ENCODE data around the gene CABLES2.

CABLES2 gene

DNA sequence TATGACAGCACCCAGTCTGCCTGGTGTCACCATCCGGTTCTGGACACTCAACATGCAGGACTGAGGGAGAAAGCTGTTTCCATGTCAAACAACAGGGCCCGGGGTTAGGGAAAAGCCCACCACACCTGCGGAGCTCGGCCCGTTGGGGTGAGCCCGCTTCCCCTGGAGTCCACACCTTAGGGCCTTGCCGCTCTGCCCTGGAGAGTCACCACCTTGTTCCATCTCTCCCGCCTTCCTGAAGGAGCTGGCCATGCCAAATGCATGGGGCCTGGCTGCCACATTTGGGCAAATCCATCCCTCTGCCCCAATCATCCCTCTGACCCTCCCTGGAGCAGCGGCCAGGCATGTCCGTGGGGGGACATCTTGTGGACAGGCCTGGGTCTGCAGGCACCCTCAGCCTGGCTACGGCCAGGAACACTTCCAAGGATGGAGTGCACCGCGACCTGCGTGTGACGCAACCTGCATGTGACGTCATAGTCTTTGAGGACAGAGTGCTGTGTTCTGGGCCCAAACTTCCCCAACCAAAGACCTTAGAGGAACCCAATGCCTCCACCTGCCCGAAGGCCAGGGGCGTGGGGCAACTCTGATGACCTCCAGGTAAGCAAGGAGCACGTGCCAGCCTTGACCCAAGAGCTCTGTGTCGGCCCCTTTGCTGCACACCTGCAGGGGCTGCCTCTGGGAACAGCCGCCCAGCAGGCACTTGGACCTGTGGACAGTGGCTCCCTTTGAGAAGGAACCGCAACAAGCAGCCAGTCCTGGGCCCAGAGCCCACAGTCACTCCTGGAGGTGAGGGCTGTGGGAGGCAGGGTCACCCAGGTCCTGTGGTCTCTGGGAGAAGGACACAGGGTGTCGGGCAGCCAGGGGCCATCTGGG, 1.7 kb downstream of the CABLES2 start:
- DNase-seq (ENCODE audit: extremely low read depth in 1 of 2, low read depth in 1 of 2), result no peak

DNA sequence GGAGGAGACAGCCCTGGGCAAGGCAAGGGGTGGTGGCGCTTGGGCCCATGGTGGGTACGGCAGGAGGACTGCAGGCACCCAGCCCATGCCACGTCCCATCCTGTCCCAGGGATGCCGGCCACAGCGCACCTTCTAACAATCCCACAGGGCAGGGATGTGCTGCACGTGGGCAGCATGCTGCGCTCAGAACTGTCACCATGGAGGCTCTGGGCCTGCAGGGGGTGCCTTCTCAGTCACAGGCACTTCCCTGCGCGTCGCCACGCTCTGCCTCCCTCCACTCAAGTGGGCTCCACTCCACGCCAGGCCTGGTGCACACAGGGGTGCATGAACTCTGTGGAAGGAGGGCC, 2.4 kb downstream of the CABLES2 start:
- DNase-seq (ENCODE audit: extremely low read depth in 1 of 2, low read depth in 1 of 2), result no peak

DNA sequence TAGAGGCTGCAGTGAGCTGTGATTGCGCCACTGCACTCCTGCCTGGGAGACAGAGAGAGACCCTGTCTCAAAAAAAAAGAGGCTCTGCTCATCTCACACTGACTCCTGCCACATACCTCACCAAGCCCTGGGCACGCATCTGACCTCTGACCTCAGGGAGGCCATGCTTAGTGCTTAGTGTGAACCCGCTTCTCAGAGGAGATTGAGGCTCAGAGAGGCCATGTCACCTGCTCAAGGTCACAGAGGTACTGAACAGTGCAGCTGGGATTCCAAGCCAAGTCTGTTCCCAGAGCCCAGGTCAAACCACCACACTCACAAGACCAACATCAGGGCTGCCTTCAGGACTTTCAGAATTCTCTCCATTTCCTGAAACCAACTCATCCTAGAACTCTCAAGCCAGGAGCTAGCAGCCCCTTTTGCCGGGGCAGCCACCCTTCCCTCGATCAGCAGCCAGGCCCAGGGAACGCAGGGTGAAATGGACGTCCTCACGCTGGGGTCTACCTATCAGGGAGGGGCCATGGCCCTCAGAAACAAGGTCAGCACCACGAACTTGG, 2.9 kb downstream of the CABLES2 start:
- no peak for DNase-seq (ENCODE audit: extremely low read depth in 1 of 2, low read depth in 1 of 2)

DNA sequence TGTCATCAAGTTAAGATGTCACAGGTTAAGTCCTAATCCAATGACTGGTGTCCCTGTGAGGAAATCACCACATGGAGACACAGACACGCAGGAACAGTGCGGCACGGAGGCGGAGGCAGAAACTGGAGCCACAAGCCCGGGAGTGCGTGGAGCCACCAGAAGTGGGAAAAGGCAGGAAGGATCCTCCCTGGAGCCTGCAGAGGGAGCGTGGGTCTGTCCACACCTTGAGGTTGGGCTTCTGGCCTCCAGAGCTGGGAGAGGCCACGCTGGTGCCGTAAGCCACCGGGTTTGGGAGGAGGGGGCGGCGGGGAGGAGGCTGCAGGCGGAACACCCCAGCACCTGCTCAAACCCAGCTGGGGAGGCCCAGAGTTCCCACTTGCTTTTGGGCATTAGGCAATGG, 3.8 kb downstream of the CABLES2 start:
- no peak for DNase-seq (ENCODE audit: extremely low read depth in 1 of 2, low read depth in 1 of 2)

DNA sequence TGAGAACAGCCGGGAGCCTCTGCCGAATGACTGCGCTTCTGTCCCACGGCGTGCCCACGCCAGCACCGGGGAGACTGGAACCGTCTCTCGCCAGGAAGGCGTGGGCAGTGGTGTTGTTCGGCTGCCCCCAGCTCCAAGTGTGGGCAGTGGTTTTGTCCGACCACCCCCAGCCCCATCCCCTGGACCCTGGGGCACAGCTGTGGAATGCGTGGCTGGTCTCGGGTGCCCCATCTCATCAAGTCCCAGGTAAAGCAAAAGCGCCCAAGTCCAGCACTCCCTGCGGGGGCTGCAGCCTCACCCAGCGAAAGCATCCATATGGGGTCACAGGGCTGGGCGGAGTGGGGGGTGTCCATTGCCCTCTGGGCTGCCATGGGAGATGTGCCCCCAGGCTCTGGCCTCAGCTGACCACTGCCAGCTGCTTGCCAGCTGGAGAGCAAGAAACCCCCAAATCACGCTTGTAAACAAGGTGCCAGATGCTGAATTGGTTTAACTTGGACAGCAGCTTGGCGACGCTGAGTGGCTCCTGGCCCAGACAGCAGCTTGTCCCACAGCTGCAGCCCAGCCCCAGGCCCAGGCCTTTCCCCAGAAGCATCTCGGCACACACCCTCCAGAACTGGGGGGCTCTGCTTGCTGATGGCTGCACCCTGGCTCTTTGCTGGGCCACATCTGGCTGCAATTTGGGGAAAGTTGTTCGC, 4.5 kb downstream of the CABLES2 start:
- no peak for DNase-seq (ENCODE audit: extremely low read depth in 1 of 2, low read depth in 1 of 2)

DNA sequence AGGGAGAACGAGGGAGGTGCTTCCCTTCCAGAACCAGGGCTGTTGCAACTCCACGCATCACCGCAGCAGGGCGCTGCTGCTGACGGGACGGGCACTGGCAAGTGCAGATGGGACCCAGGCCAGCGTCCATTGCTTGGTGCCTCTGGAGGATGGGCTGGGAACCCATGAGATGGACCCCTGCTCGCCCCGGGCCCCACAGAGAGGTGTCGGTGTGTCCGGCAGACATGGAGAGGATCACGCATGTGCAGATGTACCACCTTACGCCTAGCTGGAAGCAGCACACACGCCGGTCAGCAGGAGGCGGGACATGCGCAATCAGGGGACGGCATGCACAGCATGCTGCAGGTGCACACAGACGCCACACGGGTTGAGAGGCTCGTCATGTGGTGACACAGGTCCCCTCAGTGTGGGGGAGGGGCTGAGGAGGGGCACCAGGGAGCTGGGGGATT, 5.7 kb downstream of the CABLES2 start:
- no peak for DNase-seq (ENCODE audit: extremely low read depth in 1 of 2, low read depth in 1 of 2)

DNA sequence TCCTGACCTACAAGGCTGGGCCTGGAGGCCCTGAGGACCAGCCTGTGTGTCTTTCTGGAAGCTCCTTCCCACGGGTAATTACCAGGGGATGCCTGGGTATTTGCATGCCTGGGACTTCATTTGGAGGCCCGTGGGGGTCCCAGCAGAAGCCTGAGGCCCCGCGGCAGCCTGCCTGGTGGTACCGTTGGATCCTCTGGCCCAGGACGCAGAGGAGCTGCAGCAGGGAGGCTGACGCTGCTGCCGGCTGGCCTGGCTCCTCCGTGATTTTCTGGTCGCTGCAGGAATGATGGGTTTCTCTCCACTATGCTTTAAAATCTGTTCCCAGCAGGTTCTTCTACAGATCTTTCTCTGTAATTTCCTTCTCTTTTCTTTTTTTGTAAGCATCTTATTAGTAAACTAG, 6.5 kb downstream of the CABLES2 start:
- DNase-seq (ENCODE audit: extremely low read depth in 1 of 2, low read depth in 1 of 2), result no peak

DNA sequence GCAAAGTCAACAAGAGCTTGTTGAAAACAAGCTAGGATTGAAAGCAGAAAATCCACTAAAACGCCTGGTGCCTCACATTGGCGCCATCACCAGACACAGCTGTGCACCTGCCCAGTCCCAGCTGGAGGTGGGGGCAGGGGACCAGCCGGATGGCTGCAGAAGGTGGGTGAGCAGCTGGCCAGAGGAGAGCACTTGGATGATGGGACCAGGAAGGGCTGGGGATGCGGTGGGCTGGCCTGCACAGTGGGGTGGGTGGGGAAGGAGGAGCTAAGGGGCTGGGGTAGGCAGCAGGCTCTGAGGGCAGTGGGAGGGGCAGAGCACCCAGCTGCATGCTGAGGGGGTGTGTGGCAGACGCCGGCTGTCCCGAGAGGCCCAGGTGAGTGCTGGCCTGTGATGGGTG, 7.1 kb downstream of the CABLES2 start:
- no peak for DNase-seq (ENCODE audit: extremely low read depth in 1 of 2, low read depth in 1 of 2)

DNA sequence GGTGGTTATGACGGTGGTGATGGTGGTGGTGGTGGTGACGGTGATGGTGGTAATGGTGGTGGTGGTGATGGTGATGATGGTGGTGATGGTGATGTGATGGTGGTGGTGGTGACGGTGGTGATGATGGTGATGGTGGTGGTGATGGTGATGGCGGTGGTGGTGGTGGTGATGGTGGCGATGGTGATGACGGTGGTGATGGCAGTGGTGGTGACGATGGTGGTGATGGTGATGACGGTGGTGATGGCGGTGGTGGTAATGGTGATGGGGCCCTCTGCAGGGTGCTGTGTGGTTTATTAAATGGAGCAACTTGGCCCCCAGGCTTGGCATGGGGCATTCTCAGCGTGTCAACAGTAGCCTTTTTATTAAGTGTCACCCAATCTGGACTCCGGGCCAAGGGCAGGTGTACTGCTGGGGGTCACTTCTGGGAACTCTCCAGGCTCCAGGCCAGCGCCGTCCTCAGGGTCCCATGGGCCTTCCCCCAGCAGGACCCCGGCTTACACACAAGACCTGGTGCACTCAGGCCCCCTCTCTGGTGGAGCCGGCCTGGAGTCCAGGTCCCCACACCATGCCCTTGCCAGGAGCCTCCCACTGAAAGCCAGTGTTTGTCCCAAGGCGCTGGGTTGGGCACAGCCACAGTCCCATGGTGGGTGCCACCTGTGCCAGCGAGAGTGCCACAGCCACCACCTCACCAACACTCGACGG, 8.8 kb downstream of the CABLES2 start:
- no peak for DNase-seq (ENCODE audit: extremely low read depth in 1 of 2, low read depth in 1 of 2)

DNA sequence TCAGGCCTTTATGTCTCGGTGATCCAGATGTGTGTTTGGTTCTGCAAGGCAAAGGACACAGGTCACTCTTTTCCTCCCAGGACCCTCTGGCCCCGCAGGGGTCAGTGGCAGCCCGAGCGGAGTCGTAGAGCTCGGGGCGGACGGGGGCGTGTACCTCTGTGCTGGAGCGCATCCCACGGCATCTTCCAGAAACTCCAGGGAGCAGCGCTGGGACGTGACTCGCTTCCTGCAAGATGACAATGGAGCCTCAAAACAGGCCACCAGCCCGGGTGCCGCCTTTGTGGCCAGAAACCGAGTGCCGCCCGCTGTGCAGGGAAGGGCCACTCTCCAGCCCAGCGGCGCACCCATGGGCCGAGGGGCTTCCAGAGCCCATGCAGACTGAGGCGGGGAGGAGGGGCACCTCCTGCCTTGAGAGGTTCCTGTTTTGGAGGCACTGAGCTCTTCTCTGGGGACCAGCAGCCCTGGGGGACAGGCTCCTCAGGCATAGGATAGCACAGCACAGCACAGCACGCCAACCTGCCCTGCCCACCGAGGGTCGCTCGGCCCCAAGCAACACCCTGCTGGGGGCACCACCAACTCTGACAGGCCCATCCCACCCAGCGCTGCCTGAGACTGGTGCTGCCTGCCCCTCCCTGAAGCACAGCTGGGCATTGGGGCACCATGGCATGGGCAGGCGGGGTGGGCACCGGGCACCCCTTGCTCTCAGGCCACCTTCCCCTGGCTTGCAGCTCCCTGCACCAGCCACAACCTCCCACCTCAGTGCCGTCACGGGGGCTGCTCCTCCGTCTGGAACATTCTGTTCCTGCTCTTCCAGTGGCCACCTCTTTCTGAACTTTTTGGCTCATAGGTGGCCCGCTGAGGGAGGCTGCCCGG, 10.5 kb downstream of the CABLES2 start:
- DNase-seq (ENCODE audit: extremely low read depth in 1 of 2, low read depth in 1 of 2), result no peak

DNA sequence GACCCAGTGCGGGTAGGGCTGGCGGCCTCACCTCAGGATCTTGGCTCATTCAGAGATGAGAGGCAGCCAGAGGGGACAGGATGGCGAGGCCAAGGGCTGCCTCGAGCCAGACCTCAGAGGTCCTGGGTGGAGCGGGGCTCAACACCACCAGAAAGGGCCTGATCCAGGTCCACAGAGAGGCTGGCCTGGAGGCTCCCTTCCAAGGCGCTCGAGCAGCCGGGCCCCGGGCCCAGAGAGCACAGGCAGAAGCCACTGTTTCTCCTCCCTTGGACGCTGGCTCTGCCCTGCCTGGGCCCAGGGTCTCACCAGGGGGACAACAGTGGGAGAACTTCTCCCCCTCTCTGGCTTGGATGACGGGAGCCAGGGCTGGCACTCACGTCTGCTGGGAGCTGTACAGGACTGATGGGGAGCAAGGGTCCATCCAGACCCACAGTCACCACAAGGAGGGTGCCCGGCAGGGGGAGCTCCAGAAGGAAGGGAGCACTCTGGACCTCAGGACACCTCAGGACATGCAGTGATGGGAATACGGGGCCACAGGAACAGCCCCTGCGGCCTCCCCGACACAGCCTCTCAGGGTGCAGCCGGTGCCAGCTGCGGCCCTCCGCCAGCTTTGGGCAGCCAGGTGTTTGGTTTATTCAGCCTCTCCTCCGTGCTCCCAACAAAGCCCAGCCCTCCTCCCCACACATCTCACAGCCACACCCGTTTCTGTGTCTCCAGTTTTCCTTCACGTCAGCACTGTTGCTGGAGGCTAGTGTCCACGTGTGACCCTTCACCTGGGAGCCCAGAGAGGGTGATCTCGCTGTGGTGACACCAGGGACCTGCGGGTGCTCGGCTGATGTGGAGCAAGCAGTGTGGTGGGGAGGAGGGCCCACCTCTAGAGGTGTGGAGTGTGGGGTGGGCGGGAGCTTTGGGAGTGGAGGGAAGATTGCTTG, 11.5 kb downstream of the CABLES2 start:
- DNase-seq (ENCODE audit: extremely low read depth in 1 of 2, low read depth in 1 of 2), result no peak

DNA sequence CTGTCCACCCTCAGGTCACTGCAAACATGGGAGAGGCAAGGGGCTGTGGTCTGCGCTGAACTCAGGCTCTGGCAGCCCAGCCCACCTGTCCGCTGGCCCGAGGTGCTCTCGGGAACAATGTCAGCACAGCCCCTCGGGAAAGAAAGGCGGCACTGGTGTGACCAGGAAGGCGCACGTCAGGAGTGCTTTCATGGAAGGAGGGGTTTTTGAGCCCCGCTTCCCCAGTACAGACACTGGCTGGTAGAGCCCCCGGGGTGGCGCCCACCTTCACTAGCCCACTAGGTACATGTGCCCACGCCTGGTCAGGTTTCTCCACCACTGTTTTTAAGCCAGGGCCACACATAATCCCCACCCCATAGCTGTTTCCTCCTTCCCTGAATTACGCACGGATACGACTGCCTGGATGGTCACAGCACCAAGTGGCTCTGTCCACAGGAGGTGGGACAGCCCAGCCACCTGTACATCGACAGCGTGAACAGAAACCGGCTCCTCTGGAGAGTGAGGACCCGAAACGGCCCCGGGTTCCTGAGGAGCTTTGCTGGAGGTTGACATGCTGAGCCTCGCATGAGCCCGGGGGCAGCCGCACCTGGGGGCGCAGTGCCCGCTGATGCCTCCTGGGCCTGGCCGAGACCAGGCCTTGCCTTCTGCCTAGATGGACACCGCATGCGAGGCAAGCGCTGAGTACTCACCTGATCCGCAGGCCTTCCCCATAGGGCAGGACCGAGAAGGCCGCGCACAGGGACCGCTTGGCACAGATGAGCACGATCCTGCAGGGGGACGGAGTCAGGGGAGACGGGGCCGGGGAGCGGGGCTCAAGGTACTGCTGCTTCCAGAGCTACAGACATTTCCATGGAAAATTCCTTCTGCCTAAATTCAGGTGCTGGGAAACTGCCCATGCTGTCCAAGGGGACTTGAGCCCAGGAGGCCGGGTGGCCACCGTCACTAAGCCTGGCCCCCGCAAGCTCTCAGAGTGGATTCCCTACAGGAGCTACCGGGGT, 12.5 kb downstream of the CABLES2 start:
- no peak for DNase-seq (ENCODE audit: extremely low read depth in 1 of 2, low read depth in 1 of 2)

DNA sequence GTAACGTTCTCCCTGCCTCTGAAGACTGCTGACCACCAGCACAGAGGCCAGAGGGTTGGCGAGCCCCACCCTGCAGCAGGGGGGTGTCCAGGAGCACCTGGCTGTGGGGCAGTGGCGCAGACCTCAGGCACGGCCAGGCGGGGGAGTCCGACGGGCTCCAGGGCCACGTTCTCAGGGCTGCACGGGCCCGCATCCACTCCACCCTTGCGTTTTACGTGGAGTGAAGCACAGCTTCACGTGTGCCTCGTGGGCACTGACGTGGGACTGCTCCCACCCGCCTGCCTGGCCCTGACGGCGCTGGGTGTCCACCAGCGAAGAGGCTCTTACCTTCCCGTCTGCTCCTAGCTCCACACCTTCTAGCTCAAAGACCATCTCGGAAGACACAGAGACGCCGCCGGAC, 13.3 kb downstream of the CABLES2 start:
- no peak for DNase-seq (ENCODE audit: extremely low read depth in 1 of 2, low read depth in 1 of 2)

DNA sequence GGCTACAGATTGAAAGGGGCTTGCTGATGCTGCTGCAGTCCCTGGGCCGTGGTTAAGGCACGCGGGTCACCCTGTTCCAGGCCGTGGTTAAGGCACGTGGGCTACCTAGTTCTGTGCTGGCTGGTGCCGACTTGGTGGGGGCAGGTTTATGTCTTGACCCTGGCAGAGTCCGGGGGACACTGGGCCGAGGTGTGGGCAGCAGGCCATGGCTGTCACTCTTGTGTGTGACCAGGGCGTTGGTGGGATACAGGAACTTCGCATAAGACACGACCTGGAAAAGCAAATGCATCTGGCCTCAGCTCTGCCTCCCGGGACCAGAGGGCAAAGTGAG, 13.8 kb downstream of the CABLES2 start:
- DNase-seq (ENCODE audit: extremely low read depth in 1 of 2, low read depth in 1 of 2), result no peak

DNA sequence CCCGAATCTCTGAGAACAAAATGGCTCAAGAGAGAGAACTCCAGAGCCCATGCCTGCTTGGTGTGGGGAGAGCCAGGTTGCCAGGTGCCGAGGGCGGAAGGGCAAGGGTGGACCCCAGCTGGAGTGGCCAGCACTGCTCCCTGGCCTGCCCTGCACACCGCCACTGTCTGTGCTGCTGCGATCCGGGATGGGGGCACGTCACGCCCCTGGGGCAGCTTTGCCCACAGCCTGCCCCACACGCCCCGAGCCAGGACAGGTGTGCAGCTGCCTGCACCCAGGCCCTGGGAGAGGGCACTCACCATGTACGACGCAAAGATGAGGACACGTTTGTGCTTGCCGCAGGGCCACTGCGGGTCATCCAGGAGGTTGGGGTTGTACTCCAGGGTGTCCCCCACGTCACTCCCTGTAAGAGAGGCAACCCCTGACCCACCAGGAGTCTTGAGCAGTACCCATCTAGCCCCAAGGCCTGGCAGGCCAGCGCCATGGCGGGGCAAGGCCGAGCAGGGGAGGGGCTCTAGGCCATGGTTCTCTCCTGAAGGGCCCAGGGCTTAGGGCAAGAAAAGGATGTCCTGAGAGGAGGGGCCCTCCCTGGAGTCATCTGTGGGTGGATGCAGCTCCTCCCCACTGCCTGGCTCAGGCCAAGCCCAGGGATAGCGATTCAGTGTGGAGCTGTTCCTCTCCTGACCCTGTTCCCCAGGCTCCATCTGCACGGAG, 14.3 kb downstream of the CABLES2 start:
- no peak for DNase-seq (ENCODE audit: extremely low read depth in 1 of 2, low read depth in 1 of 2)

DNA sequence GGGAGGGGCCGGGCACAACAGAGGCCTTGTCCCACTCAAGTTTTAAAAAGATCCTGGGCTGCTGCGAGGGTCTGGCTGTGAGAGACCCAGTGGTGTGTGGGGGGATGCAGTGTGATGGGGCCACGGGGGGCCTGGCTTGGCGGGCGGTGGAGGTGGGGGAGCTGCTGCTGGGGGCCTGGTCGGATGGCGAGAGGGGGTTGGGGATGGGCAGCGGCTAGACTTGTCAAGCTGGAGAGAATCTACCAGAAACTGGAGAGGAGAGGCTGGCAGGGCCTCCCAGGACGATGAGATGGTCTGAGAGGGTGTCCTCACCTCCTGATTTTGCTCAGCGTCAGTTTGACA, 15.0 kb downstream of the CABLES2 start:
- no peak for DNase-seq (ENCODE audit: extremely low read depth in 1 of 2, low read depth in 1 of 2)

DNA sequence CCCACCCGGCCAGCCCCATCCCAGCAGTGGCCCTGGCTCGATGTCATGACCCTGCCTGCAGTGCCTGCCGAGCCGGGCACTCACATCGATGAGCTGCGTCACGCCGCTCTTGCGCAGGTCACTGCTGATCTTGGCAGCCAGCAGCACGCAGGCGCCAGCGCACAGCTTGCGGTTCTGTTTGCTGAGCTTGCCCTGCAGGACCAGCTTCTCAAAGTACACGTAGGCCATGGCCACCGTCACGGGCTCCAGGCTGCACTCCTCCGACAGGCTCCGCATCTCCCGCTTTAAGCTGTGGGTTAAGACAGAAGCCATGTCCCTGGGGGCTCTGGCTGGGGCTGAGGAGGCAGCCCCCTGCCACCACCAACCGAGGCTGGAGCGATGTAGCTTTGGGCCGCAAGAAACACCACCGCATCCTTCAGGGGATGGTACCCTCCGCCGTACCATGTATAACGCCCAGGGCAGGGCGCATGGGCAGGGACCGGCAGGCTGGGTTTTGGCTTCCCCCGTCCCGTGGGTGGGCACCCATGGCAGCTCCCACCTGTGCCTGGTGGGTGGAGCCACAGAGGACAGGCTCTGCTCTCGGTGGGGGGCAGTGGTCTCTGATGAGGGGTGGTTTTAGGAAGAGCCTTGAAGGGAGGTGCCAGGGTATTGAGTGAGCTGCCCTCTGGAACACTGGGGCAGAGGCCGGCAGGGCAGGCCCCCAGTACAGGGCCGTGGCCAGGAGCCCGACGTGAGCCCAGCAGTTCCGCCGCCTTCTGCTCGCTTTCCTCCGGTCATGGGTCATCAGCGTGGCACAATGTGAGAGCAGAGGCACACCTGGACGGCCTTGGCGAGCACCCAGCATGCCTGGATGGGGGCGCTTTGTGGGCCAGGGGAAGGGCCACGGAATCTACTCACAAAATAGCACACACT, 15.7 kb downstream of the CABLES2 start:
- DNase-seq (ENCODE audit: extremely low read depth in 1 of 2, low read depth in 1 of 2), result no peak
